HepG2 (cell line): ENCODE data around the gene MAPK14. TPM values are rescaled to one million over a fixed set of nuclear protein-coding genes. Genes with fewer than 3 reads are reported as not detected.

Experiments
- ATAC-seq: fragments of 200-7000 bp; cut with Tn5 transposase; 3 replicates; pipeline ENCODE4 v1.9.1; 2020; ENCODE audit warnings: mild to moderate bottlenecking, moderate library complexity
- BruUV-seq: library from RNA; stranded (reverse); fragments of 400-500 nt; replicated peaks from 2 replicates; lab custom pipeline; 2021; lab: Mats Ljungman, UMichigan
- CTCF ChIA-PET: fragments of 300-600 bp; formaldehyde crosslinking; extraction: SDS; loops from one replicate; lab custom pipeline; 2021; ENCODE audit warnings: low total read pairs, inconsistent platforms, low intra/inter-chr PET ratio; lab: Yijun Ruan, JAX
- POLR2A ChIA-PET: fragments of 350-600 bp; sonication (Branson Sonifier 250); formaldehyde crosslinking; loops from one replicate; lab custom pipeline; 2020; ENCODE audit warnings: antibody characterized with exemption, inconsistent platforms; lab: Yijun Ruan, JAX
- DNase-seq: peaks from one replicate; pipeline ENCODE4 v3.0.0-alpha.2; 2015; ENCODE audit warnings: low spot score
- FAIRE-seq: peaks from 3 replicates; lab custom pipeline; 2011; peaks lifted over from hg19 to GRCh38; lab: Jason Lieb, UNC
- H2AFZ ChIP-seq: one replicate; pipeline ENCODE4 v1.6.1; 2011; ENCODE audit warnings: low read length, inconsistent platforms
- H3K27ac ChIP-seq: fragments of 300-600 bp; 3 replicates; pipeline ENCODE4 v1.8.0; 2011; ENCODE audit warnings: mixed run types, mild to moderate bottlenecking, mixed read lengths, low read length, inconsistent platforms; ENCODE audit not compliant: insufficient read depth; ENCODE audit errors: extremely low read length
- H3K27me3 ChIP-seq, 2 experiments: fragments of 200-600 bp in 1 of 2; 2 replicates in 1 of 2; 3 replicates in 1 of 2; pipeline versions ENCODE4 v1.6.0 to v1.8.0; 2011; ENCODE audit warnings: low read length in 2 of 2, mild to moderate bottlenecking in 2 of 2, moderate library complexity in 2 of 2, inconsistent platforms in 1 of 2; ENCODE audit not compliant: insufficient read depth in 2 of 2, control insufficient read depth in 1 of 2
- H3K36me3 ChIP-seq, 2 experiments: fragments of 200-600 bp in 1 of 2; replicated peaks in 1 of 2; 2 replicates in 1 of 2; 3 replicates in 1 of 2; pipeline versions ENCODE4 v1.5.1 to v1.8.0; 2011; ENCODE audit warnings: low read length in 2 of 2, inconsistent platforms in 1 of 2; ENCODE audit not compliant: insufficient read depth in 2 of 2, control insufficient read depth in 1 of 2
- H3K4me1 ChIP-seq: 2 replicates; pipeline ENCODE4 v1.5.1; 2012; ENCODE audit warnings: low read length, inconsistent platforms; ENCODE audit not compliant: insufficient read depth
- H3K4me2 ChIP-seq: 2 replicates; pipeline ENCODE4 v1.6.0; 2011; ENCODE audit warnings: low read depth, low read length, inconsistent platforms
- H3K4me3 ChIP-seq, 3 experiments: fragments of 200-600 bp in 1 of 3; sonication (generic), shearing (Covaris generic) in 1 of 3; replicated peaks in 1 of 3; 2 replicates each; pipeline ENCODE4 v1.5.1; 2011 to 2016; ENCODE audit warnings: low read length in 3 of 3, inconsistent platforms in 2 of 3, low read depth in 2 of 3, mild to moderate bottlenecking in 2 of 3, control low read depth in 1 of 3, mixed read lengths in 1 of 3; ENCODE audit not compliant: insufficient read depth in 1 of 3
- H3K79me2 ChIP-seq: one replicate; pipeline ENCODE4 v1.6.1; 2011; ENCODE audit warnings: low read length, inconsistent platforms; ENCODE audit not compliant: insufficient read depth
- H3K9ac ChIP-seq: 2 replicates; pipeline ENCODE4 v1.6.0; 2011; ENCODE audit warnings: mild to moderate bottlenecking, low read depth, low read length, inconsistent platforms; ENCODE audit not compliant: insufficient read depth
- H3K9me3 ChIP-seq: 2 replicates; pipeline ENCODE4 v1.5.1; 2012; ENCODE audit warnings: mild to moderate bottlenecking, low read length
- H4K20me1 ChIP-seq: 2 replicates; pipeline ENCODE4 v1.6.0; 2011; ENCODE audit warnings: inconsistent platforms, mild to moderate bottlenecking, low read length, moderate library complexity; ENCODE audit not compliant: insufficient read depth
- DMAP1 ChIP-seq: IDR thresholded peaks from 2 replicates; pipeline ENCODE4 v1.6.1; 2016
- FLYWCH1 ChIP-seq: sonication (generic); formaldehyde crosslinking; IDR thresholded peaks from 2 replicates; pipeline ENCODE4 v1.8.1; 2023; ENCODE audit warnings: mild to moderate bottlenecking, missing genetic modification reagents
- PATZ1 ChIP-seq: sonication (generic); formaldehyde crosslinking; IDR thresholded peaks from 2 replicates; pipeline ENCODE4 v1.4.0; 2020; ENCODE audit warnings: missing genetic modification reagents
- SMAD9 ChIP-seq: sonication (generic); formaldehyde crosslinking; IDR thresholded peaks from 2 replicates; pipeline ENCODE4 v1.5.1; 2020; ENCODE audit warnings: mild to moderate bottlenecking, missing genetic modification reagents
- SP2 ChIP-seq: sonication (generic); formaldehyde crosslinking; IDR thresholded peaks from 2 replicates; pipeline ENCODE4 v1.5.1; 2020; ENCODE audit warnings: mild to moderate bottlenecking, missing genetic modification reagents
- ZFP36L2 ChIP-seq: sonication (generic); formaldehyde crosslinking; IDR thresholded peaks from 2 replicates; pipeline ENCODE4 v1.4.0; 2020; ENCODE audit warnings: missing genetic modification reagents
- WGBS: methylation state at CpG from one replicate; pipeline ENCODE4 v1.1.6; 2017; ENCODE audit warnings: low lambda C conversion rate; 5-methylcytosine and 5-hydroxymethylcytosine counted together
- in situ Hi-C: cut with HindIII; loops from 2 replicates; pipeline ENCODE4 v1.10.0; 2017; ENCODE audit warnings: low pct_unique_long_range_greater_than_20kb; ENCODE audit not compliant: extremely low pct_ligation_motif_present
- intact Hi-C: fragments of 100-400 bp; cut with micrococcal nuclease; formaldehyde crosslinking; loops from one replicate; pipeline ENCODE4 v1.10.0; 2022; ENCODE audit not compliant: unreplicated experiment
- polyA plus RNA-seq, 8 experiments: library from polyadenylated mRNA; depleted of rRNA in 3 of 8; stranded (reverse) in 7 of 8; unstranded in 1 of 8; fragments of >200 nt; fragmentation: Illumina TruSeq in 4 of 8; extraction: Trizol in 4 of 8; gene quantifications; 2 replicates each; pipeline versions ENCODE4 v1.2.1 to v1.2.3, GENCODE V29; 2011 to 2016; ENCODE audit warnings: low read depth in 4 of 8, missing spikeins in 1 of 8, mixed read lengths in 1 of 8; ENCODE audit not compliant: insufficient read depth in 1 of 8
- total RNA-seq, 5 experiments: library from RNA; depleted of rRNA; stranded (reverse); fragments of >200 nt; fragmentation: Illumina TruSeq; extraction: Trizol; gene quantifications; 2 replicates each; pipeline ENCODE4 v1.2.3, GENCODE V29; 2016; ENCODE audit warnings: low read depth in 1 of 5
- TF ChIP-seq, protein P1 (sequence below): sonication (generic); formaldehyde crosslinking; IDR thresholded peaks from 2 replicates; pipeline ENCODE4 v1.4.0; 2020; ENCODE audit warnings: mild to moderate bottlenecking, missing genetic modification reagents, borderline replicate concordance
- TF ChIP-seq, protein P2 (sequence below): sonication (generic); formaldehyde crosslinking; IDR thresholded peaks from 2 replicates; pipeline ENCODE4 v1.5.1; 2020; ENCODE audit warnings: mild to moderate bottlenecking, missing genetic modification reagents, moderate library complexity

Gene MAPK14
- total and polyA plus RNA-seq, 2 of the 13 experiments (the other 11 are each of a cell fraction or from before 2014, with no cell fraction given), result 66.3 to 67.3 TPM

DNA sequence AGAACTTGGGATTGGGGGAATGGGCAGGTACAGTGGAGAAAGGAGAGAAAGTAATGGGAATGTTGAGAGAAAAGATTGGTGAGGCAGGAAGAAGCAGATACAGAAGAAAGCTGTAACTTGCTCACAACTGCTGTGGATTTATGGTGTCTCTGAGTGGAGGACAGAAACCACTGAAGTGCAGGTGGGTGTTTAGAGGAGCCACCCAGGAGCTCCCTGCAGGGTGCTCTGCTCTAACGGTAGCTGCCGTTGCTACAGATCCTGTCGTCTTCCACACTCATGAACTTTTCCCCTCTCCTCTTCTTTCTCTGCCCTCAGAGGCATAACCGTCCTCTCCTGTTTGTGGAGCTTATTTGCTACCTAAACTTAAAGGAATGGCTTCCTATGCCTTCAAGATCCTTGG lies 75.2 kb downstream of the MAPK14 start:
- CTCF ChIA-PET, result no interaction called here
- in situ Hi-C loops (no loop called here), intact Hi-C loops (no loop called here)
- no peak for TF ChIP-seq DMAP1
- no peak for TF ChIP-seq SP2
- no peak for TF ChIP-seq PATZ1 (CRISPR knock-in tag)
- no peak for TF ChIP-seq ZFP36L2 (CRISPR knock-in tag)
- TF ChIP-seq SMAD9 (CRISPR knock-in tag), result no peak
- TF ChIP-seq, protein P1, sequence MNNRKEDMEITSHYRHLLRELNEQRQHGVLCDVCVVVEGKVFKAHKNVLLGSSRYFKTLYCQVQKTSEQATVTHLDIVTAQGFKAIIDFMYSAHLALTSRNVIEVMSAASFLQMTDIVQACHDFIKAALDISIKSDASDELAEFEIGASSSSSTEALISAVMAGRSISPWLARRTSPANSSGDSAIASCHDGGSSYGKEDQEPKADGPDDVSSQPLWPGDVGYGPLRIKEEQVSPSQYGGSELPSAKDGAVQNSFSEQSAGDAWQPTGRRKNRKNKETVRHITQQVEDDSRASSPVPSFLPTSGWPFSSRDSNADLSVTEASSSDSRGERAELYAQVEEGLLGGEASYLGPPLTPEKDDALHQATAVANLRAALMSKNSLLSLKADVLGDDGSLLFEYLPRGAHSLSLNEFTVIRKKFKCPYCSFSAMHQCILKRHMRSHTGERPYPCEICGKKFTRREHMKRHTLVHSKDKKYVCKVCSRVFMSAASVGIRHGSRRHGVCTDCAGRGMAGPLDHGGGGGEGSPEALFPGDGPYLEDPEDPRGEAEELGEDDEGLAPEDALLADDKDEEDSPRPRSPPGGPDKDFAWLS (CRISPR knock-in tag), result no peak
- TF ChIP-seq, protein P2, sequence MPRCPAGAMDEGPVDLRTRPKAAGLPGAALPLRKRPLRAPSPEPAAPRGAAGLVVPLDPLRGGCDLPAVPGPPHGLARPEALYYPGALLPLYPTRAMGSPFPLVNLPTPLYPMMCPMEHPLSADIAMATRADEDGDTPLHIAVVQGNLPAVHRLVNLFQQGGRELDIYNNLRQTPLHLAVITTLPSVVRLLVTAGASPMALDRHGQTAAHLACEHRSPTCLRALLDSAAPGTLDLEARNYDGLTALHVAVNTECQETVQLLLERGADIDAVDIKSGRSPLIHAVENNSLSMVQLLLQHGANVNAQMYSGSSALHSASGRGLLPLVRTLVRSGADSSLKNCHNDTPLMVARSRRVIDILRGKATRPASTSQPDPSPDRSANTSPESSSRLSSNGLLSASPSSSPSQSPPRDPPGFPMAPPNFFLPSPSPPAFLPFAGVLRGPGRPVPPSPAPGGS (CRISPR knock-in tag), result no peak
- no peak for TF ChIP-seq FLYWCH1 (CRISPR knock-in tag)
- no peak overlapping the region for H2AFZ ChIP-seq
- no TSS peak for BruUV-seq
- H3K79me2 ChIP-seq, result no peaks in the 10 kb centered on the region
- no peak overlapping the region for H3K9ac ChIP-seq
- H3K27me3 ChIP-seq, result no peaks in the 10 kb centered on the region
- no peaks in the 10 kb centered on the region for H4K20me1 ChIP-seq
- FAIRE-seq, result no peak
- WGBS, result 70% methylated on average over 4 of the region's 4 CpGs
- H3K27ac ChIP-seq, result no peak overlapping the region
- 0 out of 2 replicates have a peak, but pooled peaks cover 5% of the 10 kb centered on the region for H3K4me1 ChIP-seq
- no peak for DNase-seq
- H3K36me3 ChIP-seq, result peaks cover 20 to 59% of the 10 kb centered on the region in 2 experiments
- ATAC-seq, result no peak
- no peak overlapping the region for H3K4me3 ChIP-seq
- H3K4me2 ChIP-seq, result no peak overlapping the region
- H3K9me3 ChIP-seq, result no peaks in the 10 kb centered on the region
- POLR2A ChIA-PET, result no interaction called here
